GM12864 (cell line): ENCODE measurements around the gene CDRT4.

Source experiments
- DNase-seq: peaks from one replicate; pipeline ENCODE4 v3.0.0-alpha.2; 2011; ENCODE audit warnings: low read depth
- H3K4me3 ChIP-seq: 2 replicates; pipeline ENCODE4 v1.5.1; 2011; ENCODE audit warnings: mild to moderate bottlenecking, low read depth, low read length, control low read depth
- CTCF ChIP-seq: IDR thresholded peaks from 2 replicates; pipeline ENCODE4 v1.5.1; 2011; ENCODE audit warnings: low read depth, mild to moderate bottlenecking, moderate library complexity, low read length, control low read depth, inconsistent platforms; ENCODE audit errors: missing control alignments

Gene CDRT4

GRCh38 chr17:15422392-15422965 is 44.9 kb downstream of the CDRT4 start:
- no peak for DNase-seq
- TF ChIP-seq CTCF: no peak
- no peak overlapping the region for H3K4me3 ChIP-seq

- TF ChIP-seq CTCF: no peak
- no peak for DNase-seq
- H3K4me3 ChIP-seq: no peak overlapping the region
Measured at GRCh38 chr17:15418781-15419180, 48.6 kb downstream of the CDRT4 start.

- no peak for DNase-seq
- H3K4me3 ChIP-seq: no peak overlapping the region
- no peak for TF ChIP-seq CTCF
Measured at GRCh38 chr17:15414532-15415306, 52.7 kb downstream of the CDRT4 start.

GRCh38 chr17:15413101-15413771 is 54.2 kb downstream of the CDRT4 start:
- H3K4me3 ChIP-seq: no peak overlapping the region
- no peak for TF ChIP-seq CTCF
- DNase-seq: no peak

- DNase-seq: no peak
- H3K4me3 ChIP-seq: no peak overlapping the region
- TF ChIP-seq CTCF: no peak
Measured at GRCh38 chr17:15412606-15413005, 54.8 kb downstream of the CDRT4 start.

- no peak for TF ChIP-seq CTCF
- H3K4me3 ChIP-seq: no peak overlapping the region
- no peak for DNase-seq
Measured at GRCh38 chr17:15411384-15412198, 55.8 kb downstream of the CDRT4 start.
